ENCODE data around the gene CADM3. TPM values are rescaled to one million over a fixed set of nuclear protein-coding genes. Genes with fewer than 3 reads are reported as not detected.

Gene CADM3
- polyA plus RNA-seq, 2 of the 4 experiments (the other 2 are of a cell fraction) = 0.10 to 0.13 TPM

- Histone ChIP-seq H3K4me2 (no peak overlapping the region), H3K4me3 (no peak overlapping the region), H3K27ac (no peak overlapping the region), H3K9me3 (no peaks in the 10 kb centered on the region), H3K4me1 (no peaks in the 10 kb centered on the region)
- no peak for ATAC-seq
- TF ChIP-seq KDM5A (IDR thresholded peaks at IDR 0.05) = no peak
- no peak for TF ChIP-seq USF2 (IDR thresholded peaks at IDR 0.05)
- TF ChIP-seq POLR2A (IDR thresholded peaks at IDR 0.05; ENCODE audit: low read length) = no peak
- TF ChIP-seq FOXS1 (CRISPR knock-in tag; IDR thresholded peaks at IDR 0.05) = no peak
- no peak for TF ChIP-seq HOXB13 (CRISPR knock-in tag; IDR thresholded peaks at IDR 0.05; ENCODE audit: low read depth)
- TF ChIP-seq MYC (IDR thresholded peaks at IDR 0.05; ENCODE audit: borderline replicate concordance, low read length) = no peak
- TF ChIP-seq ZC3H11A (IDR thresholded peaks at IDR 0.05) = no peak
- TF ChIP-seq ZFP36 (IDR thresholded peaks at IDR 0.05; ENCODE audit: borderline replicate concordance, partially characterized antibody) = no peak
- TF ChIP-seq EHMT2 (IDR thresholded peaks at IDR 0.05; ENCODE audit: low read depth) = no peak
- no peak for TF ChIP-seq BCL3 (IDR thresholded peaks at IDR 0.05)
- WGBS (ENCODE audit: missing lambda C conversion rate) = 58% methylated on average over 10 of the region's 18 CpGs
- FAIRE-seq = no peak
- no peak for DNase-seq (ENCODE audit: low read depth in 1 of 2, low spot score in 1 of 2)
- CTCF ChIA-PET = interaction anchor here (1.3 to 11.3 kb wide), 3 partner anchors 9 to 69 kb away, joined by 3 to 186 read pairs (median 90); no protein-coding TSS in a partner anchor
- POLR2A ChIA-PET = no interaction called here
These were observed 29.4 kb downstream of the CADM3 start for GRCh38 chr1:159200769-159201168.

GRCh38 chr1:159201642-159202041 lies 30.2 kb downstream of the CADM3 start:
- ATAC-seq (no peak), DNase-seq (ENCODE audit: low read depth in 1 of 2, low spot score in 1 of 2) (no peak), FAIRE-seq (no peak)
- no peaks in the 10 kb centered on the region for H3K4me1 ChIP-seq
- no peak overlapping the region for H3K4me2 ChIP-seq
- H3K27ac ChIP-seq = no peak overlapping the region
- TF ChIP-seq HES2 (IDR thresholded peaks at IDR 0.05) (no peak), TP53 (CRISPR knock-in tag; IDR thresholded peaks at IDR 0.05) (no peak), HMGXB4 (CRISPR knock-in tag; IDR thresholded peaks at IDR 0.05; ENCODE audit: borderline replicate concordance) (no peak), SREBF2 (IDR thresholded peaks at IDR 0.05) (no peak), BHLHE40 (IDR thresholded peaks at IDR 0.05; ENCODE audit: low read depth, low read length) (no peak), ZFP36 (IDR thresholded peaks at IDR 0.05; ENCODE audit: borderline replicate concordance, partially characterized antibody) (no peak), RARB (CRISPR knock-in tag; IDR thresholded peaks at IDR 0.05) (no peak), NFE2L2 (conservative IDR thresholded peaks at IDR 0.05; ENCODE audit: low read length) (no peak), ZSCAN20 (CRISPR knock-in tag; IDR thresholded peaks at IDR 0.05) (no peak), BCL3 (IDR thresholded peaks at IDR 0.05) (no peak), HOXA7 (CRISPR knock-in tag; IDR thresholded peaks at IDR 0.05) (no peak), EHF (CRISPR knock-in tag; IDR thresholded peaks at IDR 0.05) (no peak), MYC (IDR thresholded peaks at IDR 0.05; ENCODE audit: borderline replicate concordance, low read length) (no peak), ATOH8 (CRISPR knock-in tag; IDR thresholded peaks at IDR 0.05; ENCODE audit: low read depth) (no peak), CHD2 (IDR thresholded peaks at IDR 0.05; ENCODE audit: low read length, partially characterized antibody) (no peak)
- WGBS (ENCODE audit: missing lambda C conversion rate) = 30% methylated on average over 5 of the region's 5 CpGs
- ChIA-PET POLR2A (no interaction called here), CTCF (interaction anchor here (2.0 to 11.3 kb wide), 3 partner anchors 9 to 70 kb away, joined by 6 to 186 read pairs (median 90); no protein-coding TSS in a partner anchor)
- H3K4me3 ChIP-seq = no peak overlapping the region
- H3K9me3 ChIP-seq = no peaks in the 10 kb centered on the region

Data from A549 (cell line).